K562 (cell line): ENCODE data around the gene BCL2L1. TPM values are rescaled to one million over a fixed set of nuclear protein-coding genes. Genes with fewer than 3 reads are reported as not detected.
A peak's percentile ranks its signal among the peaks of the same experiment; 100 is the strongest.

Source experiments
- CCAR2 ChIP-seq: fragments of 200-400 bp; formaldehyde crosslinking; IDR thresholded peaks from 2 replicates; pipeline ENCODE4 v1.6.1; 2017; ENCODE audit warnings: mild to moderate bottlenecking, low read depth, low read length
- CHD2 ChIP-seq: IDR thresholded peaks from 2 replicates; pipeline ENCODE4 v1.6.1; 2011; ENCODE audit warnings: low read depth, low read length
- EHMT2 ChIP-seq: fragments of 450-650 bp; IDR thresholded peaks from 2 replicates; pipeline ENCODE4 v1.6.1; 2018; ENCODE audit warnings: antibody characterized with exemption
- ETV1 ChIP-seq: fragments of 450-650 bp; conservative IDR thresholded peaks from 2 replicates; pipeline ENCODE4 v1.6.1; 2016; ENCODE audit warnings: missing genetic modification characterization, control low read depth, low read depth, missing compliant biosample characterization
- HMG20B ChIP-seq: fragments of 250-450 bp; sonication (Bioruptor Pico); IDR thresholded peaks from 2 replicates; pipeline ENCODE4 v1.5.0; 2021; ENCODE audit warnings: mild to moderate bottlenecking
- MAFG ChIP-seq: fragments of 450-650 bp; conservative IDR thresholded peaks from 2 replicates; pipeline ENCODE4 v1.6.1; 2016; ENCODE audit warnings: missing genetic modification characterization, missing compliant biosample characterization
- NFRKB ChIP-seq: fragments of 450-650 bp; IDR thresholded peaks from 2 replicates; pipeline ENCODE4 v1.6.1; 2016; ENCODE audit warnings: low read depth
- TBL1XR1 ChIP-seq, 2 experiments: IDR thresholded peaks; 2 replicates each; pipeline ENCODE4 v1.6.1; 2012; ENCODE audit warnings: improper control_type of control experiment in 2 of 2, low read length in 2 of 2, mild to moderate bottlenecking in 1 of 2
- ZMIZ1 ChIP-seq, 2 experiments: fragments of 150-350 bp in 1 of 2; IDR thresholded peaks; 2 replicates each; pipeline ENCODE4 v1.6.1; 2012 to 2016; ENCODE audit warnings: low read depth in 2 of 2, low read length in 2 of 2, mild to moderate bottlenecking in 1 of 2, moderate library complexity in 1 of 2
- ZNF311 ChIP-seq: fragments of 250-450 bp; sonication (Bioruptor Pico); IDR thresholded peaks from 2 replicates; pipeline ENCODE4 v1.4.0; 2020; ENCODE audit warnings: mild to moderate bottlenecking, moderate library complexity
- ZNF609 ChIP-seq: sonication (generic); formaldehyde crosslinking; IDR thresholded peaks from 2 replicates; pipeline ENCODE4 v1.8.1; 2023; ENCODE audit warnings: missing genetic modification reagents, mild to moderate bottlenecking, borderline replicate concordance
- ZNF707 ChIP-seq: fragments of 250-450 bp; sonication (Bioruptor Pico); conservative IDR thresholded peaks from 2 replicates; pipeline ENCODE4 v1.8.0; 2022; ENCODE audit warnings: inconsistent platforms, mild to moderate bottlenecking, moderate library complexity
- ZSCAN29 ChIP-seq: fragments of 450-650 bp; IDR thresholded peaks from 2 replicates; pipeline ENCODE4 v1.6.1; 2017
- polyA plus RNA-seq, 8 experiments: library from polyadenylated mRNA; depleted of rRNA in 4 of 8; stranded (reverse) in 5 of 8; unstranded in 3 of 8; fragments of >200 nt; fragmentation: Nextera tagmentation in 2 of 8; fragmentation: Illumina TruSeq in 1 of 8; extraction: Ambion mirVana in 2 of 8; extraction: Trizol in 1 of 8; gene quantifications; 2 replicates each; pipeline versions ENCODE4 v1.2.1 to v1.2.3, GENCODE V29; 2011 to 2014; ENCODE audit warnings: inconsistent platforms in 1 of 8, missing spikeins in 1 of 8
- total RNA-seq, 7 experiments: library from RNA; depleted of rRNA in 6 of 7; stranded (reverse); fragments of >200 nt in 6 of 7; fragmentation: Illumina TruSeq in 2 of 7; extraction: Trizol in 2 of 7; gene quantifications; 2 replicates each; pipeline versions ENCODE4 v1.2.1 to v1.2.3, GENCODE V29; 2011 to 2021; ENCODE audit warnings: low replicate concordance in 1 of 7
- TF ChIP-seq, protein P1 (sequence below), 2 experiments: fragments of 450-650 bp; IDR thresholded peaks; 2 replicates each; pipeline ENCODE4 v1.6.1; 2018; ENCODE audit warnings: mild to moderate bottlenecking in 2 of 2, low read depth in 1 of 2; ENCODE audit not compliant: partially characterized antibody in 2 of 2

BCL2L1 gene
- total and polyA plus RNA-seq, 9 of the 15 experiments (the other 6 are each of a cell fraction or from before 2014, with no cell fraction given) = 3.3 to 182 (median 120) TPM

- TF ChIP-seq ETV1 (peak; percentile 95), NFRKB (0 out of 2 replicates have a peak, but pooled peaks have one; percentile 6), MAFG (tag) (peak; percentile 42), EHMT2 (no peak), TBL1XR1 (IDR thresholded peaks at IDR 0.05; ENCODE audit: low read length in 2 of 2) (peak; percentile 94 to 98; a peak in 3 of 4 replicates), ZNF311 (CRISPR knock-in tag) (peak; percentile 79), CHD2 (no peak; the same call in none of the 2 replicates), ZNF609 (0 out of 2 replicates have a peak, but pooled peaks have one; percentile 78), ZSCAN29 (0 out of 2 replicates have a peak, but pooled peaks have one; percentile 24), ZMIZ1 (IDR thresholded peaks at IDR 0.05; ENCODE audit: low read depth in 2 of 2, low read length in 2 of 2) (peak in 1 of 2 experiments; percentile 98; a peak in 2 of 4 replicates), CCAR2 (0 out of 2 replicates have a peak, but pooled peaks have one; percentile 53), HMG20B (CRISPR knock-in tag) (no peak), ZNF707 (no peak)
- TF ChIP-seq, protein P1, sequence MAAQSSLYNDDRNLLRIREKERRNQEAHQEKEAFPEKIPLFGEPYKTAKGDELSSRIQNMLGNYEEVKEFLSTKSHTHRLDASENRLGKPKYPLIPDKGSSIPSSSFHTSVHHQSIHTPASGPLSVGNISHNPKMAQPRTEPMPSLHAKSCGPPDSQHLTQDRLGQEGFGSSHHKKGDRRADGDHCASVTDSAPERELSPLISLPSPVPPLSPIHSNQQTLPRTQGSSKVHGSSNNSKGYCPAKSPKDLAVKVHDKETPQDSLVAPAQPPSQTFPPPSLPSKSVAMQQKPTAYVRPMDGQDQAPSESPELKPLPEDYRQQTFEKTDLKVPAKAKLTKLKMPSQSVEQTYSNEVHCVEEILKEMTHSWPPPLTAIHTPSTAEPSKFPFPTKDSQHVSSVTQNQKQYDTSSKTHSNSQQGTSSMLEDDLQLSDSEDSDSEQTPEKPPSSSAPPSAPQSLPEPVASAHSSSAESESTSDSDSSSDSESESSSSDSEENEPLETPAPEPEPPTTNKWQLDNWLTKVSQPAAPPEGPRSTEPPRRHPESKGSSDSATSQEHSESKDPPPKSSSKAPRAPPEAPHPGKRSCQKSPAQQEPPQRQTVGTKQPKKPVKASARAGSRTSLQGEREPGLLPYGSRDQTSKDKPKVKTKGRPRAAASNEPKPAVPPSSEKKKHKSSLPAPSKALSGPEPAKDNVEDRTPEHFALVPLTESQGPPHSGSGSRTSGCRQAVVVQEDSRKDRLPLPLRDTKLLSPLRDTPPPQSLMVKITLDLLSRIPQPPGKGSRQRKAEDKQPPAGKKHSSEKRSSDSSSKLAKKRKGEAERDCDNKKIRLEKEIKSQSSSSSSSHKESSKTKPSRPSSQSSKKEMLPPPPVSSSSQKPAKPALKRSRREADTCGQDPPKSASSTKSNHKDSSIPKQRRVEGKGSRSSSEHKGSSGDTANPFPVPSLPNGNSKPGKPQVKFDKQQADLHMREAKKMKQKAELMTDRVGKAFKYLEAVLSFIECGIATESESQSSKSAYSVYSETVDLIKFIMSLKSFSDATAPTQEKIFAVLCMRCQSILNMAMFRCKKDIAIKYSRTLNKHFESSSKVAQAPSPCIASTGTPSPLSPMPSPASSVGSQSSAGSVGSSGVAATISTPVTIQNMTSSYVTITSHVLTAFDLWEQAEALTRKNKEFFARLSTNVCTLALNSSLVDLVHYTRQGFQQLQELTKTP (IDR thresholded peaks at IDR 0.05; ENCODE audit: low read depth in 1 of 2, partially characterized antibody in 2 of 2) = peak; percentile 14 to 56
Measured at GRCh38 chr20:31675828-31676608, 46.6 kb downstream of the BCL2L1 start (continued).
